ENCODE measurements around the gene TLE4. TPM values are rescaled to one million over a fixed set of nuclear protein-coding genes. Genes with fewer than 3 reads are reported as not detected.
"Not testable (repeated sequence)": the region's sequence is repeated elsewhere in the genome, so short reads cannot be mapped to it uniquely, and the experiment has no call there.

TLE4 gene
- total RNA-seq, 4 donors from 2014 or later = 30.1 to 52.5 (median 38.1) TPM

- WGBS, 2 donors = 70 to 100% methylated on average over 1 of the region's 1 CpG
- Histone ChIP-seq H3K9me3 (peaks cover 0 to 3% (median 0%) of the 10 kb centered on the region in 3 donors), H3K36me3 (no peaks in the 10 kb centered on the region), H3K27ac (no peak overlapping the region), H3K4me3 (no peak overlapping the region), H3K27me3 (no peaks in the 10 kb centered on the region), H3K4me1 (no peaks in the 10 kb centered on the region)
- intact Hi-C loops (cut with DNase I) = no loop called here
- no peak for TF ChIP-seq CTCF (IDR thresholded peaks at IDR 0.05)
- no peak for TF ChIP-seq POLR2A (IDR thresholded peaks at IDR 0.05)
- DNase-seq = no peak
These were observed 36.2 kb upstream of the TLE4 start for GRCh38 chr9:79535534-79535933.

- 83 to 90% methylated on average over 2 of the region's 2 CpGs for WGBS, 2 donors
- DNase-seq = no peak
- H3K27ac ChIP-seq = no peak overlapping the region
- intact Hi-C loops (cut with DNase I) = no loop called here
- no peak for TF ChIP-seq POLR2A (IDR thresholded peaks at IDR 0.05)
- TF ChIP-seq CTCF (IDR thresholded peaks at IDR 0.05) = no peak
- H3K4me3 ChIP-seq = no peak overlapping the region
- no peaks in the 10 kb centered on the region for H3K36me3 ChIP-seq
- peaks cover 0 to 3% (median 0%) of the 10 kb centered on the region in 3 donors for H3K9me3 ChIP-seq
- no peaks in the 10 kb centered on the region for H3K27me3 ChIP-seq
- H3K4me1 ChIP-seq = no peaks in the 10 kb centered on the region
These were observed 33.9 kb upstream of the TLE4 start for GRCh38 chr9:79537838-79538237.

- Histone ChIP-seq H3K4me1 (no peaks in the 10 kb centered on the region), H3K27me3 (no peaks in the 10 kb centered on the region), H3K9me3 (no peaks in the 10 kb centered on the region), H3K4me3 (no peak overlapping the region), H3K36me3 (no peaks in the 10 kb centered on the region), H3K27ac (no peak overlapping the region)
- 87 to 90% methylated on average over 3 of the region's 3 CpGs for WGBS, 2 donors
- intact Hi-C loops (cut with DNase I) = no loop called here
- DNase-seq = no peak
- TF ChIP-seq CTCF (IDR thresholded peaks at IDR 0.05) (no peak), POLR2A (IDR thresholded peaks at IDR 0.05) (no peak)
These were observed 28.8 kb upstream of the TLE4 start for GRCh38 chr9:79542735-79543620.

GRCh38 chr9:79544375-79544774 is 27.4 kb upstream of the TLE4 start:
- H3K27ac ChIP-seq; DNase-seq; H3K4me1 ChIP-seq; intact Hi-C loops (cut with DNase I); H3K36me3 ChIP-seq; H3K9me3 ChIP-seq; H3K27me3 ChIP-seq; H3K4me3 ChIP-seq: not testable (repeated sequence)
- 75 to 77% methylated on average over 7 of the region's 7 CpGs for WGBS, 2 donors

- Histone ChIP-seq H3K27me3 (no peaks in the 10 kb centered on the region), H3K9me3 (peaks cover 0 to 14% (median 0%) of the 10 kb centered on the region in 3 donors), H3K27ac (no peak overlapping the region), H3K36me3 (no peaks in the 10 kb centered on the region), H3K4me1 (no peaks in the 10 kb centered on the region), H3K4me3 (no peak overlapping the region)
- TF ChIP-seq POLR2A (IDR thresholded peaks at IDR 0.05) = no peak
- TF ChIP-seq CTCF (IDR thresholded peaks at IDR 0.05) = no peak
- no peak for DNase-seq
- intact Hi-C loops (cut with DNase I) = no loop called here
- 62 to 80% methylated on average over 4 of the region's 4 CpGs for WGBS, 2 donors
These were observed 20.2 kb upstream of the TLE4 start for GRCh38 chr9:79551586-79551985.

All from esophagus squamous epithelium (tissue), 5 donors.